Right atrium auricular region (tissue), 2 donors: ENCODE measurements around the gene CD83. TPM values are rescaled to one million over a fixed set of nuclear protein-coding genes. Genes with fewer than 3 reads are reported as not detected.

Experiments used
- DNase-seq: peaks from one replicate; pipeline ENCODE4 v3.0.0-alpha.2; 2019; ENCODE audit warnings: low spot score
- H3K27ac ChIP-seq, 2 donors: fragments of 200-600 bp; sonication (generic); 1 replicate in 1 of 2; 2 replicates in 1 of 2; pipeline ENCODE4 v1.5.1; 2016 to 2019
- H3K27me3 ChIP-seq, 2 donors: fragments of 200-600 bp; sonication (generic); one replicate each; pipeline versions ENCODE4 v1.5.1 to v1.6.0; 2017 to 2019
- H3K36me3 ChIP-seq: fragments of 200-600 bp; sonication (generic); one replicate; pipeline ENCODE4 v1.5.1; 2016
- H3K4me1 ChIP-seq, 2 donors: fragments of 200-600 bp; sonication (generic); one replicate each; pipeline versions ENCODE4 v1.5.1 to v1.6.0; 2017 to 2019
- H3K4me3 ChIP-seq, 2 donors: fragments of 200-600 bp; sonication (generic); 1 replicate in 1 of 2; 2 replicates in 1 of 2; pipeline ENCODE4 v1.5.1; 2017 to 2019; ENCODE audit warnings: mild to moderate bottlenecking in 1 of 2, moderate library complexity in 1 of 2
- H3K9me3 ChIP-seq, 2 donors: fragments of 200-600 bp; sonication (generic); one replicate each; pipeline ENCODE4 v1.5.1; 2019
- total RNA-seq, 2 donors: library from RNA; depleted of rRNA; stranded (reverse); fragments of >200 nt; gene quantifications; one replicate each; pipeline ENCODE4 v1.1.0, GENCODE V29; 2016
- TF ChIP-seq, protein P1 (sequence below), 2 donors: fragments of 200-600 bp; sonication (generic); IDR thresholded peaks; one replicate each; pipeline ENCODE4 v1.5.1; 2019; ENCODE audit warnings: antibody characterized with exemption in 2 of 2

The CD83 gene
- total RNA-seq, 2 donors from 2014 or later, result 1.7 to 2.1 TPM

DNA sequence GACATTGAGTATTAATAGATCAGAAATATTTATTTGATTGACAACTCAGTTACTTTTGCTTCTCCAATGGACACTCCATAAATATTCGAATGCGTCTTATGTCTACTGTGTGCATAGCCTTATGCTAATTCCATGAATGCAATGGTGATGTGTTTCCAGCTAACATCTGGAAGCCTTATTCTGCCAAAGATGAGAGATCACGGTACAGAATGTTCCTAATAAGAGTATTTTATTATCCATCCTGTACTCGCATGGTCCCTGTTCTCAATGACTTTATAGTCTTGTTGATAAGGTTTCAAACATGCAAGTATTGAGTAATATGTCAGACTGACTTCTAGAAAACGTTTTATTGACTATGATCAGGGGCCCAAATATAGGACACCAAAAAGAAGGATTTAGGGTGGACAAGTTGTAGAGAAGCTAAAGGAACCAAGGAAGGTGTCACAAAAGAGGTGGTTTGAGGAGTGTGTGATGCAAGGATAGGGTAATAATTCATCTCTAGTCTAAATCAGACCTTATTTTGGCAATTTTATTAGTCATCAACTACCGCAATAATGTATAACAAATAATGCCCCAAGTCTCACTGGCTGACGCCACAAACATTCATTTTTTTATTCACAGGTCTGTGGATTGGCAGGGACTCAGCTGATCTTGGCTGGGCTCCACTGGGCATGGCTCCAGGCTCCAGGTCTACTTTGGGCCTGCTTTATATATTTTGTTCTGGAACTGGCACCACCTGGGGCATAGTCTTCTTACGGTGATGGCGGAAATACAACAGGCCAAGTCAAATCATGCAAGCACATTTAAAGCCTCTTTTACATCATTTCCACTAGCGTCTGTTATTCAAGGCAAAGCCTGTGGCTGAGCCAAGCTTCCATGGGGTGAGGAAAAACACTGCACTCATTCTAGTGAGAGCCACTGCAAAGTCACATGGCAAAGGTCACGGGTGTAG is 24.5 kb upstream of the CD83 start:
- no peak overlapping the region for H3K27ac ChIP-seq

DNA sequence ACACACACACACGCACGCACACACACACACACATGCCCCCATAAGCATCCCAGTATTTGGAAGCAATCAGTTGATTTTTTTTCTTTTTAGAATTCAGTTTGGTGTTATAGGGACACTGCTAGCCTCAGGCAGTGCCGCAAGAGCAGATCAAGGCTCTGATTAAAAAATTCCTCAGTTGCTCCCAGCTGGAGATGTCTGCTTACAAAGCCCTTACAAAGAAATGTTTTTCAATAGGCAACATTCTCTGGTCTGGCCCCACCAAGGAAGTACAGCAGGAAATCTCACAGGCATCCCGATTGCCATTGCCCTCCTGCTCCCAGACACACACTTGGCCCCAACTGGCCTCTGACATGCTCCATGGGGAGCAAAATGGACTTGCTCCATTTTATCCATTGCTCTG is 22.9 kb upstream of the CD83 start:
- no peaks in the 10 kb centered on the region for H3K4me1 ChIP-seq
- H3K36me3 ChIP-seq, result no peaks in the 10 kb centered on the region
- H3K27me3 ChIP-seq, result no peaks in the 10 kb centered on the region
- H3K27ac ChIP-seq, result no peak overlapping the region
- H3K9me3 ChIP-seq, result no peaks in the 10 kb centered on the region
- DNase-seq, result no peak
- TF ChIP-seq, protein P1, sequence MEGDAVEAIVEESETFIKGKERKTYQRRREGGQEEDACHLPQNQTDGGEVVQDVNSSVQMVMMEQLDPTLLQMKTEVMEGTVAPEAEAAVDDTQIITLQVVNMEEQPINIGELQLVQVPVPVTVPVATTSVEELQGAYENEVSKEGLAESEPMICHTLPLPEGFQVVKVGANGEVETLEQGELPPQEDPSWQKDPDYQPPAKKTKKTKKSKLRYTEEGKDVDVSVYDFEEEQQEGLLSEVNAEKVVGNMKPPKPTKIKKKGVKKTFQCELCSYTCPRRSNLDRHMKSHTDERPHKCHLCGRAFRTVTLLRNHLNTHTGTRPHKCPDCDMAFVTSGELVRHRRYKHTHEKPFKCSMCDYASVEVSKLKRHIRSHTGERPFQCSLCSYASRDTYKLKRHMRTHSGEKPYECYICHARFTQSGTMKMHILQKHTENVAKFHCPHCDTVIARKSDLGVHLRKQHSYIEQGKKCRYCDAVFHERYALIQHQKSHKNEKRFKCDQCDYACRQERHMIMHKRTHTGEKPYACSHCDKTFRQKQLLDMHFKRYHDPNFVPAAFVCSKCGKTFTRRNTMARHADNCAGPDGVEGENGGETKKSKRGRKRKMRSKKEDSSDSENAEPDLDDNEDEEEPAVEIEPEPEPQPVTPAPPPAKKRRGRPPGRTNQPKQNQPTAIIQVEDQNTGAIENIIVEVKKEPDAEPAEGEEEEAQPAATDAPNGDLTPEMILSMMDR (IDR thresholded peaks at IDR 0.05), result no peak
- H3K4me3 ChIP-seq, result no peak overlapping the region

More for the DNA sequence above, 24.5 kb upstream of the CD83 start:
- TF ChIP-seq, protein P1 (IDR thresholded peaks at IDR 0.05), result no peak
- Histone ChIP-seq H3K4me1 (no peaks in the 10 kb centered on the region), H3K9me3 (no peaks in the 10 kb centered on the region), H3K36me3 (no peaks in the 10 kb centered on the region), H3K27me3 (no peaks in the 10 kb centered on the region), H3K4me3 (no peak overlapping the region)
- DNase-seq, result no peak

DNA sequence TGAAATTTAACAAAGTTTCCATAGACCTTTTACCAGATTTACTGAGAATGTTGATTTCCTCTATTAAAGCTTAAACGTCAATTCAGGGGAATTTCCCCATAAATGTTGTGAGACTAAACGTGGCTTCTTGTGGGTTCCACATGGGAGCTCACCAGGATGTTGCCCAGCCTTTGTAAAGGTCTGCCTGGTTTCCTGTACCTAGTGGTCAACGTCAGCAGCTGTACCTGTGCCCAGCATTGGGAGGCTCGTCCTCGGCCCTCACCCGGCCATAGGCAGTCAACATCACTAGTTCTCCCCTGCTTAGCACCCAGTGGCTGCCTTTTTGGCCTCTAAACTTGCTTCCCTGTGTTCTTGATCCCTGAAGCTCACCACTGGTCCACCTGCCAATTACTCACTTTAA is 22.1 kb upstream of the CD83 start:
- no peak for DNase-seq
- H3K36me3 ChIP-seq, result no peaks in the 10 kb centered on the region
- no peaks in the 10 kb centered on the region for H3K4me1 ChIP-seq
- no peak overlapping the region for H3K27ac ChIP-seq
- TF ChIP-seq, protein P1 (IDR thresholded peaks at IDR 0.05), result no peak
- no peaks in the 10 kb centered on the region for H3K9me3 ChIP-seq
- H3K4me3 ChIP-seq, result no peak overlapping the region
- H3K27me3 ChIP-seq, result no peaks in the 10 kb centered on the region

GRCh38 chr6:14100138-14100537 is 17.4 kb upstream of the CD83 start:
- H3K36me3 ChIP-seq, result no peaks in the 10 kb centered on the region
- H3K4me1 ChIP-seq, result no peaks in the 10 kb centered on the region
- no peak overlapping the region for H3K4me3 ChIP-seq
- no peaks in the 10 kb centered on the region for H3K27me3 ChIP-seq
- H3K9me3 ChIP-seq, result no peaks in the 10 kb centered on the region
- no peak for DNase-seq
- TF ChIP-seq, protein P1 (IDR thresholded peaks at IDR 0.05), result no peak
- H3K27ac ChIP-seq, result no peak overlapping the region

DNA sequence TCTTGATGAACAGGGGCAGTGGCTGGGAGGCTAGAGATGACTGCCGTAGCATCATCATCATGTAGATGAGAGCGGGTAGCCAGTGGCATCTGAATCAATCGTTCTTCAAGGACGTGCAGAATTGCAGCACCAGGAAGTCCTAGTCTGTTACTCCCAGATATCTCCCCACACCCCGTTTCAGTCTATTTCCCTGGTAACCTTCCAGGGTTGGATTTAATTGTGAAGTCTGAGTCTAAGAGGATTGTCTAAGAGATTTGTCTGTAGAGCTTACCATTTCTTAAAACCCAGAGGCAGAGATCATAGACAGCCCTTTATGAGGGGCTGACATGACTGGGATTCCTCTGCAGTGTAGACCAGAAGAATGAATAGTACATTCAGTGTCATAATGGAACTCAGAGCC is 16.6 kb upstream of the CD83 start:
- TF ChIP-seq, protein P1 (IDR thresholded peaks at IDR 0.05), result no peak
- H3K4me3 ChIP-seq, result no peak overlapping the region
- DNase-seq, result no peak
- no peaks in the 10 kb centered on the region for H3K27me3 ChIP-seq
- H3K27ac ChIP-seq, result no peak overlapping the region
- H3K9me3 ChIP-seq, result no peaks in the 10 kb centered on the region
- H3K4me1 ChIP-seq, result no peaks in the 10 kb centered on the region
- no peaks in the 10 kb centered on the region for H3K36me3 ChIP-seq
